OCI-M1 (cell line): ENCODE results near the gene PIK3R2.
A peak's percentile ranks its signal among the peaks of the same experiment; 100 is the strongest.
"Not testable (repeated sequence)": the region's sequence is repeated elsewhere in the genome, so short reads cannot be mapped to it uniquely, and the experiment has no call there.

Source experiments
- DNase-seq: peaks from one replicate; lab custom pipeline; 2025; lab: John Stamatoyannopoulos, UW

PIK3R2 gene

GRCh38 chr19:18203863-18204393 lies 51.0 kb downstream of the PIK3R2 start, which contains the start of gene RAB3A:
RAB3A (minus strand) TSS chr19:18204042; CDS start chr19:18202740, 1,302 bp downstream.
- peak; percentile 100 for DNase-seq

GRCh38 chr19:18204394-18205199 lies 51.6 kb downstream of the PIK3R2 start:
- DNase-seq = peak; percentile 94

DNA sequence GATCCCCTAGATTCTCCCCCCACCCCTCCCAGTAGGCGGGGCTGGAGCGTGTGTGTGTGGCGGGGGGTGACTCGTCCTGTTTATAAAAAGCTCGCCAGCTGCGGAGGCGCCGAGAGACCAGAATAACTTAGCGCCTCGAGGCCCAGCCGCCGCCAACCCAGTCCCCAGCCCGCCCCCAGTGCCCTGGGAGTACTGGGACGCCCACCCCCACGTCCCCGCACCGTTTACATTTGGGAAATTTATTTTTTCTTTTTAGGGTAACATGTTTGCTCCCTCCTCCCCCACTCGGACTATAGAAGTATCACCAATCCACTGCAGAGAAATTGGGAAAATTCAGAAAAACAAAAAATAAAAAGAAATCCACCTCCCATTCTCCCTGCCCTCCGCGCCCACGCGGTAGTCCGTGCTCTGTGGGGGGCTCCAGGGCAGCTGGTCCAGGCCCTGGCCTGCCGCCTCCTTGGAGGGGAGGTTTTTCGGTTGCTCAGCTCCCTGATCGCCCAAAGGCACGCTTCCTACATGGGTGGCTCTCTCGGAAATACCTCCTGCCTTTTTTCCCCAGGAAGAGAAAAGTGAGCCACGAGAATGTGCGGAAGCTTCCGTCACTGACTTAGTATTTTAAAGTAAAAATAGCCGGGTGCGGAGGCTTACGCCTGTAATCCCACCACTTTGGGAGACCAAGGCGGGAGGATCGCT lies 52.4 kb downstream of the PIK3R2 start:
- peak; percentile 72 for DNase-seq

- DNase-seq = no peak
These were observed 53.1 kb downstream of the PIK3R2 start for GRCh38 chr19:18206018-18206417.

- peak; percentile 47 for DNase-seq
These were observed 55.4 kb downstream of the PIK3R2 start for GRCh38 chr19:18208098-18208951.

DNA sequence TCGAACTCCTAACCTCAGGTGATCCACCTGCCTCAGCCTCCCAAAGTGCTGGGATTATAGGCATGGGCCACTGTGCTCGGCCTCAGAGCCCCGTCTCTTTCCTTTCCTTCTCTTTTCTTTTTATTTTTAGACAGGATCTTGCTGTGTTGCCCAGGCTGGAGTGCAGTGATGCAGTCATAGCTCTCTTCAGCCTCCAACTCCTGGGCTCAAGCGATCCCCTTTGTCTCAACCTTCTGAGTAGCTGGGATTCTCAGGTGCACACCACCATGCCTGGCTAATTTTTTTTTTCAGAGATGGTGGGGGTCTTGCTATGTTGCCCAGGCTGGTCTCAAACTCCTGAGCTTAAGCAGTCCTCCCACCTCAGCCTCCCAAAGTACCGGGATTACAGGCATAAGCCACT lies 56.9 kb downstream of the PIK3R2 start:
- DNase-seq = not testable (repeated sequence)

DNA sequence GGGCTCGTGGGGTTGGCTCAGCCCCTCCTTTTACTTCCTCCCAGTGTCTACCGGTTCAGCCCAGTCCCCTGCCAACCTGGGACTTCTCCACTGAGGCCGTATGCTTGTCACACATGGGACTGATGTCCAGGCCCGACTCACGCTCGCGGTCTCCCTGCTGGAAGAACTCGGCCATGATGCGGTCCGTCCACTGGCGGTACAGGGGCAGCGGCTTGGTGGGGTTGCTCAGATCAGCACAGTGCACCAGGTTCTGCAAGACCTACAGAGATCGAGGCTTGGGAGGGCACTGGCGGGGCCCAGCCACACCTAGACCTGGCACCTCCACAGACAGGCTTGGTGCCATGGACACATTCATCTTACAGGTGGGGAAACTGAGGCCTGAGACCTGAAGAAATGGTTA lies 58.7 kb downstream of the PIK3R2 start:
- DNase-seq = no peak

DNA sequence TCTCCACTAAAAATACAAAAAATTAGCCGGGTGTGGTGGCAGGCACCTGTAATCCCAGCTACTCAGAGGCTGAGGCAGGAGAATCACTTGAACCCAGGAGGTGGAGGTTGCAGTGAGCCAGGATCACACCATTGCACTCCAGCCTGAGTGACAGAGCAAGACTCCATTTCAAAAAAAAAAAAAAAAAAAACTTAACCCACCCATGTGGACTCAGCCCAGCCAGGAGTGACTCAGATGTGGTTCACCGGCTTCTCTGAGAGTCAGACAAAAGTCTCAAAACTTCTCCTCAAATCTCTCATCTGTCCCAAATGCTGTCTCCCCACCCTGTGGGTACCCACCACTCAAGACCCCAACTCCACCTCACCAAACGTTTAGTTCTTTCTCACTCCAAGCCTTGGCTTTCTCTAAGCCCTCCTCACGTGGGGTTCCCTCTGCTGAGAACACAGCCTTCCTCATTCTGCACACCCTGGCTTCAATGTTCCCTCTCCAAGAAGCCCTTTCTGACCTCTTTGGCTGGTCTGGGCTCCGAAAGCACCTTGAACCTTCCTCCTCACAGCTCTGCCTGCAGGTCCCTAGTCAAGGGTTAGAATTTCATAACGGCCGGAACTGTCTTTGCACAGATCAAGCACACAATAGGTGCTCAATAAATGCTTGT lies 61.9 kb downstream of the PIK3R2 start:
- DNase-seq = peak; percentile 17

GRCh38 chr19:18216789-18217188 lies 63.8 kb downstream of the PIK3R2 start:
- no peak for DNase-seq

- no peak for DNase-seq
These were observed 65.2 kb downstream of the PIK3R2 start for GRCh38 chr19:18218159-18218558.

- no peak for DNase-seq
These were observed 65.6 kb downstream of the PIK3R2 start for GRCh38 chr19:18218600-18218999.
